HG03521 (cell line): ENCODE measurements around the gene RPL14.

ENCODE experiments used
- ATAC-seq: cut with Tn5 transposase; IDR thresholded peaks from one replicate; pipeline ENCODE4 v1.9.1; 2021; ENCODE audit warnings: mild to moderate bottlenecking, moderate library complexity; ENCODE audit not compliant: unreplicated experiment

RPL14 gene

DNA sequence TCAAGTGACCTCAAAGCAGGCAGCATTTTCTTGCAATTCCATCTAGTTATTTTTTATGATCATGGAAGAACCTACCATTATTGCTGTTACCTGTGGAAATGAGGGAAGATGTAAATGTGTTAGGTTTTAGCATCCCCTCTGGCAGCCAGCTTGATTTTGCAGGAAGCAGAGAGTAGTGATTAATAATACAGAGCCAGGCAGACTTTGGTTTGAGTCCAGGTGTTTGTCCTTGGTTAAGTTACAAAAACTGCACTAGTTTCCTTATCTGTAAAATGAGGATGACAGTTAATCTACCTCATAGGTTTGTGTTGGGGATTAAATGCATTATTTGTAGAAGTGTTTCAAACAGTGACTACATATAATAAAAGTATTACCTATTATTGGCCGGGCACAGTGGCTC is 60.9 kb downstream of the RPL14 start:
- ATAC-seq: no peak
